ENCODE measurements around the gene TCAIM. TPM values are rescaled to one million over a fixed set of nuclear protein-coding genes. Genes with fewer than 3 reads are reported as not detected.

The TCAIM gene
- polyA plus RNA-seq, 1 donor from 2014 or later, result 38.1 TPM

GRCh38 chr3:44375450-44375849 is 36.9 kb downstream of the TCAIM start:
- Histone ChIP-seq H2AFZ (ENCODE audit: low read depth, low read length) (no peak overlapping the region), H3K36me3 (ENCODE audit: insufficient read depth, low read length) (peaks cover 14% of the 10 kb centered on the region), H3F3A (ENCODE audit: insufficient read depth, low read length, poor library complexity, severe bottlenecking) (no peaks in the 10 kb centered on the region), H3K27me3 (ENCODE audit: insufficient read depth, low read depth, low read length) (no peaks in the 10 kb centered on the region), H3K9me3 (ENCODE audit: low read length) (no peaks in the 10 kb centered on the region), H4K20me1 (ENCODE audit: insufficient read depth) (no peaks in the 10 kb centered on the region), H3K9me2 (ENCODE audit: insufficient read depth, low read length) (no peaks in the 10 kb centered on the region), H3K4me2 (ENCODE audit: low read length) (no peak overlapping the region), H3K9ac (ENCODE audit: low read length) (no peak overlapping the region), H3K27ac (ENCODE audit: low read length) (no peak overlapping the region), H3K79me2 (replicated peaks; ENCODE audit: insufficient read depth, low read length) (no peaks in the 10 kb centered on the region), H3K4me3 (ENCODE audit: low read length) (no peak overlapping the region)
- TF ChIP-seq RAD21 (conservative IDR thresholded peaks at IDR 0.05) (no peak), EP300 (conservative IDR thresholded peaks at IDR 0.05; ENCODE audit: poor library complexity, severe bottlenecking) (no peak), SMC3 (conservative IDR thresholded peaks at IDR 0.05; ENCODE audit: poor library complexity) (no peak), MXI1 (conservative IDR thresholded peaks at IDR 0.05; ENCODE audit: poor library complexity, severe bottlenecking) (no peak), TAF1 (IDR thresholded peaks at IDR 0.05; ENCODE audit: low read depth) (no peak), POLR2AphosphoS5 (IDR thresholded peaks at IDR 0.05) (no peak), EZH2 (IDR thresholded peaks at IDR 0.05; ENCODE audit: borderline replicate concordance, insufficient read depth, low read length, poor library complexity, severe bottlenecking) (no peak)
- TF ChIP-seq, protein P1, sequence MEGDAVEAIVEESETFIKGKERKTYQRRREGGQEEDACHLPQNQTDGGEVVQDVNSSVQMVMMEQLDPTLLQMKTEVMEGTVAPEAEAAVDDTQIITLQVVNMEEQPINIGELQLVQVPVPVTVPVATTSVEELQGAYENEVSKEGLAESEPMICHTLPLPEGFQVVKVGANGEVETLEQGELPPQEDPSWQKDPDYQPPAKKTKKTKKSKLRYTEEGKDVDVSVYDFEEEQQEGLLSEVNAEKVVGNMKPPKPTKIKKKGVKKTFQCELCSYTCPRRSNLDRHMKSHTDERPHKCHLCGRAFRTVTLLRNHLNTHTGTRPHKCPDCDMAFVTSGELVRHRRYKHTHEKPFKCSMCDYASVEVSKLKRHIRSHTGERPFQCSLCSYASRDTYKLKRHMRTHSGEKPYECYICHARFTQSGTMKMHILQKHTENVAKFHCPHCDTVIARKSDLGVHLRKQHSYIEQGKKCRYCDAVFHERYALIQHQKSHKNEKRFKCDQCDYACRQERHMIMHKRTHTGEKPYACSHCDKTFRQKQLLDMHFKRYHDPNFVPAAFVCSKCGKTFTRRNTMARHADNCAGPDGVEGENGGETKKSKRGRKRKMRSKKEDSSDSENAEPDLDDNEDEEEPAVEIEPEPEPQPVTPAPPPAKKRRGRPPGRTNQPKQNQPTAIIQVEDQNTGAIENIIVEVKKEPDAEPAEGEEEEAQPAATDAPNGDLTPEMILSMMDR (IDR thresholded peaks at IDR 0.05; ENCODE audit: poor library complexity, severe bottlenecking), result no peak
- TF ChIP-seq, protein P2, sequence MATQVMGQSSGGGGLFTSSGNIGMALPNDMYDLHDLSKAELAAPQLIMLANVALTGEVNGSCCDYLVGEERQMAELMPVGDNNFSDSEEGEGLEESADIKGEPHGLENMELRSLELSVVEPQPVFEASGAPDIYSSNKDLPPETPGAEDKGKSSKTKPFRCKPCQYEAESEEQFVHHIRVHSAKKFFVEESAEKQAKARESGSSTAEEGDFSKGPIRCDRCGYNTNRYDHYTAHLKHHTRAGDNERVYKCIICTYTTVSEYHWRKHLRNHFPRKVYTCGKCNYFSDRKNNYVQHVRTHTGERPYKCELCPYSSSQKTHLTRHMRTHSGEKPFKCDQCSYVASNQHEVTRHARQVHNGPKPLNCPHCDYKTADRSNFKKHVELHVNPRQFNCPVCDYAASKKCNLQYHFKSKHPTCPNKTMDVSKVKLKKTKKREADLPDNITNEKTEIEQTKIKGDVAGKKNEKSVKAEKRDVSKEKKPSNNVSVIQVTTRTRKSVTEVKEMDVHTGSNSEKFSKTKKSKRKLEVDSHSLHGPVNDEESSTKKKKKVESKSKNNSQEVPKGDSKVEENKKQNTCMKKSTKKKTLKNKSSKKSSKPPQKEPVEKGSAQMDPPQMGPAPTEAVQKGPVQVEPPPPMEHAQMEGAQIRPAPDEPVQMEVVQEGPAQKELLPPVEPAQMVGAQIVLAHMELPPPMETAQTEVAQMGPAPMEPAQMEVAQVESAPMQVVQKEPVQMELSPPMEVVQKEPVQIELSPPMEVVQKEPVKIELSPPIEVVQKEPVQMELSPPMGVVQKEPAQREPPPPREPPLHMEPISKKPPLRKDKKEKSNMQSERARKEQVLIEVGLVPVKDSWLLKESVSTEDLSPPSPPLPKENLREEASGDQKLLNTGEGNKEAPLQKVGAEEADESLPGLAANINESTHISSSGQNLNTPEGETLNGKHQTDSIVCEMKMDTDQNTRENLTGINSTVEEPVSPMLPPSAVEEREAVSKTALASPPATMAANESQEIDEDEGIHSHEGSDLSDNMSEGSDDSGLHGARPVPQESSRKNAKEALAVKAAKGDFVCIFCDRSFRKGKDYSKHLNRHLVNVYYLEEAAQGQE (IDR thresholded peaks at IDR 0.05; ENCODE audit: borderline replicate concordance), result no peak

- H2AFZ ChIP-seq (ENCODE audit: low read depth, low read length), result no peak overlapping the region
- H4K20me1 ChIP-seq (ENCODE audit: insufficient read depth), result no peaks in the 10 kb centered on the region
- no peak overlapping the region for H3K9ac ChIP-seq (ENCODE audit: low read length)
- H3F3A ChIP-seq (ENCODE audit: insufficient read depth, low read length, poor library complexity, severe bottlenecking), result no peaks in the 10 kb centered on the region
- H3K36me3 ChIP-seq (ENCODE audit: insufficient read depth, low read length), result peaks cover 4% of the 10 kb centered on the region
- H3K4me2 ChIP-seq (ENCODE audit: low read length), result no peak overlapping the region
- no peaks in the 10 kb centered on the region for H3K79me2 ChIP-seq (replicated peaks; ENCODE audit: insufficient read depth, low read length)
- no peak overlapping the region for H3K4me3 ChIP-seq (ENCODE audit: low read length)
- no peaks in the 10 kb centered on the region for H3K27me3 ChIP-seq (ENCODE audit: insufficient read depth, low read depth, low read length)
- H3K9me2 ChIP-seq (ENCODE audit: insufficient read depth, low read length), result no peaks in the 10 kb centered on the region
- no peaks in the 10 kb centered on the region for H3K9me3 ChIP-seq (ENCODE audit: low read length)
- TF ChIP-seq, protein P2 (IDR thresholded peaks at IDR 0.05; ENCODE audit: borderline replicate concordance), result no peak
- TF ChIP-seq SMC3 (conservative IDR thresholded peaks at IDR 0.05; ENCODE audit: poor library complexity) (no peak), EZH2 (IDR thresholded peaks at IDR 0.05; ENCODE audit: borderline replicate concordance, insufficient read depth, low read length, poor library complexity, severe bottlenecking) (no peak), RAD21 (conservative IDR thresholded peaks at IDR 0.05) (no peak), MXI1 (conservative IDR thresholded peaks at IDR 0.05; ENCODE audit: poor library complexity, severe bottlenecking) (no peak), EP300 (conservative IDR thresholded peaks at IDR 0.05; ENCODE audit: poor library complexity, severe bottlenecking) (no peak), TAF1 (IDR thresholded peaks at IDR 0.05; ENCODE audit: low read depth) (no peak), POLR2AphosphoS5 (IDR thresholded peaks at IDR 0.05) (no peak)
- TF ChIP-seq, protein P1 (IDR thresholded peaks at IDR 0.05; ENCODE audit: poor library complexity, severe bottlenecking), result no peak
- no peak overlapping the region for H3K27ac ChIP-seq (ENCODE audit: low read length)
These were observed 48.8 kb downstream of the TCAIM start for GRCh38 chr3:44387404-44387803.

Measured in neural cell (in vitro differentiated cells).